Measurements from ENCODE around the gene ABCA4. TPM values are rescaled to one million over a fixed set of nuclear protein-coding genes. Genes with fewer than 3 reads are reported as not detected.

The ABCA4 gene
- total RNA-seq, 1 donor from 2014 or later = 1.2 TPM

DNA sequence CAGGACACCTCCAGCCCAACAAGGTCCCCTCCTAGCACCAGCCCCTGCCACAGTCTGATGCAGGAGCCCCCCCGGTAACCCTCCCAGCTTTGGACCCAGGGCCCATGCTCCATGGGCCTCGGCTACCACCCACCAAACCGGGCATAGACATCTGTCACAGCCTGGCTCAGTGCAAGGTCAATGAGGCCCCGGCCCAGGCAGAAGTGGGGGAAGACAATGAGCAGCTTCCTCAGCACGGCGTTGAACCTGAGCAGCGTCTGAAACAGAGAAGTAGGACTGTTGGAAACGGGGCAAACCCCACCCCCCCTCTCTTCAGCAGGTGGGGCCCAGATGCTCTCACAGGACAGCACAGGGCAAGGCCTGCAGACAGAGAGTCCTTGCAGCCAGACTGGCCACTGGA, 109.8 kb downstream of the ABCA4 start:
- Histone ChIP-seq H3K27ac (no peak overlapping the region), H3K9me3 (ENCODE audit: low read depth) (no peaks in the 10 kb centered on the region), H3F3A (ENCODE audit: low read depth) (no peaks in the 10 kb centered on the region), H3K36me3 (no peaks in the 10 kb centered on the region), H4K20me1 (ENCODE audit: low read depth) (no peaks in the 10 kb centered on the region), H2AFZ (replicated peaks) (no peak overlapping the region), H3K79me2 (ENCODE audit: low read depth) (no peaks in the 10 kb centered on the region), H3K27me3 (peaks cover 6% of the 10 kb centered on the region), H3K4me3 (no peak overlapping the region), H3K9ac (no peak overlapping the region), H3K4me1 (peaks cover 12% of the 10 kb centered on the region), H3K4me2 (no peak overlapping the region)
- no peaks in the 10 kb centered on the region for H3K9me3 Mint-ChIP-seq
- H3K4me3 Mint-ChIP-seq = no peak overlapping the region
- H3K27me3 Mint-ChIP-seq (ENCODE audit: insufficient read depth, low read depth) = peaks cover 2% of the 10 kb centered on the region
- no peak for DNase-seq (ENCODE audit: low spot score)
- H3K4me1 Mint-ChIP-seq = peaks cover 19% of the 10 kb centered on the region
- H3K36me3 Mint-ChIP-seq = no peaks in the 10 kb centered on the region
- H3K27ac Mint-ChIP-seq = no peak overlapping the region
- TF ChIP-seq, protein P1, sequence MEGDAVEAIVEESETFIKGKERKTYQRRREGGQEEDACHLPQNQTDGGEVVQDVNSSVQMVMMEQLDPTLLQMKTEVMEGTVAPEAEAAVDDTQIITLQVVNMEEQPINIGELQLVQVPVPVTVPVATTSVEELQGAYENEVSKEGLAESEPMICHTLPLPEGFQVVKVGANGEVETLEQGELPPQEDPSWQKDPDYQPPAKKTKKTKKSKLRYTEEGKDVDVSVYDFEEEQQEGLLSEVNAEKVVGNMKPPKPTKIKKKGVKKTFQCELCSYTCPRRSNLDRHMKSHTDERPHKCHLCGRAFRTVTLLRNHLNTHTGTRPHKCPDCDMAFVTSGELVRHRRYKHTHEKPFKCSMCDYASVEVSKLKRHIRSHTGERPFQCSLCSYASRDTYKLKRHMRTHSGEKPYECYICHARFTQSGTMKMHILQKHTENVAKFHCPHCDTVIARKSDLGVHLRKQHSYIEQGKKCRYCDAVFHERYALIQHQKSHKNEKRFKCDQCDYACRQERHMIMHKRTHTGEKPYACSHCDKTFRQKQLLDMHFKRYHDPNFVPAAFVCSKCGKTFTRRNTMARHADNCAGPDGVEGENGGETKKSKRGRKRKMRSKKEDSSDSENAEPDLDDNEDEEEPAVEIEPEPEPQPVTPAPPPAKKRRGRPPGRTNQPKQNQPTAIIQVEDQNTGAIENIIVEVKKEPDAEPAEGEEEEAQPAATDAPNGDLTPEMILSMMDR (IDR thresholded peaks at IDR 0.05) = no peak
- no peak for TF ChIP-seq EZH2 (IDR thresholded peaks at IDR 0.05)
- TF ChIP-seq EZH2phosphoT487 (IDR thresholded peaks at IDR 0.05) = no peak

DNA sequence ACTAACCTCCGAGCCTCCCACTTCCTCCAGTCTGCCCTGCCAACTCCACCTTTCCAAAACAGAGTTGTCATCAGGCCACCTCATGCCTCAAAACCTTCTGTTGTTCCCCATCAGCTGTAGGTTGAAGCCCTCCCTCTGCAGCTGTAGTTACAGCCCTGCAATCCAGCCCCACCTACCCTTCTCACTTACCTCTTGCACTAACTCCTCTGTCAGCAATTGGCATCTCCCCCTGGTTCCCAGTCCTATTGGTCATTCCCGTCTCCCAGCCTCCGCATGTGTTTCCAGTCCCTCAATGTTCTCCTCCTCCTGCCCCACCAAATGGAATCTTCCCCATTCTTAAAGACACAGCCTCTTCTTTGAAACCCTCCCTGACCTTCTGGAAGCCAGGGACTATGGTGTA, 111.6 kb downstream of the ABCA4 start:
- no peaks in the 10 kb centered on the region for H3K36me3 ChIP-seq
- no peak overlapping the region for H3K4me3 ChIP-seq
- peaks cover 12% of the 10 kb centered on the region for H3K4me1 ChIP-seq
- no peak overlapping the region for H3K9ac ChIP-seq
- Mint-ChIP-seq H3K9me3 (no peaks in the 10 kb centered on the region), H3K27me3 (ENCODE audit: insufficient read depth, low read depth) (peaks cover 2% of the 10 kb centered on the region), H3K4me3 (no peak overlapping the region), H3K4me1 (peaks cover 19% of the 10 kb centered on the region), H3K27ac (no peak overlapping the region), H3K36me3 (no peaks in the 10 kb centered on the region)
- no peaks in the 10 kb centered on the region for H4K20me1 ChIP-seq (ENCODE audit: low read depth)
- no peak for TF ChIP-seq EZH2phosphoT487 (IDR thresholded peaks at IDR 0.05)
- TF ChIP-seq, protein P1 (IDR thresholded peaks at IDR 0.05) = no peak
- no peak for TF ChIP-seq EZH2 (IDR thresholded peaks at IDR 0.05)
- no peak overlapping the region for H3K4me2 ChIP-seq
- no peaks in the 10 kb centered on the region for H3F3A ChIP-seq (ENCODE audit: low read depth)
- H3K79me2 ChIP-seq (ENCODE audit: low read depth) = no peaks in the 10 kb centered on the region
- peaks cover 6% of the 10 kb centered on the region for H3K27me3 ChIP-seq
- H2AFZ ChIP-seq (replicated peaks) = no peak overlapping the region
- no peak overlapping the region for H3K27ac ChIP-seq
- no peaks in the 10 kb centered on the region for H3K9me3 ChIP-seq (ENCODE audit: low read depth)
- no peak for DNase-seq (ENCODE audit: low spot score)

DNA sequence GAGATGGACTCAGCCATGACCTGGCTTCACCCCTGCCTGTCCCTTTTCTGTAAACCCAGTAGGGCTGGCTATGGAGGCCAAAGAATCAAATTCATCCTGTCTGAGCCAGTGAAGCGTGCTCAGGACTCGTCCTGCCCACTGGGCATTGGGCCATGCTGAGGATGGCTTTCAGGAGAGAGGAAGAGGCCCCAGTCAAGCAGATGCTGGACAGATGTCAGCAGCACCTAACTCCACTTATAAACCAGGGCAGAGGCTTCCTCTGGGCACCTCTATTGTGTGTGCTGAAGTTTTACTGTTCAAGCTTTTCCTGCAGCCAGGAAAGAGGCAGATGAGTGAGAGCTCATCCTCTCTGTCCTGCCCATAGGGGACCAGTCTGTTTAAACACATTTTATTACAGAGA, 114.3 kb downstream of the ABCA4 start:
- Histone ChIP-seq H3K9me3 (ENCODE audit: low read depth) (no peaks in the 10 kb centered on the region), H2AFZ (replicated peaks) (no peak overlapping the region), H3K27me3 (no peaks in the 10 kb centered on the region), H3K4me2 (no peak overlapping the region), H3K4me1 (no peaks in the 10 kb centered on the region), H3F3A (ENCODE audit: low read depth) (no peaks in the 10 kb centered on the region), H3K79me2 (ENCODE audit: low read depth) (no peaks in the 10 kb centered on the region), H3K27ac (no peak overlapping the region), H3K36me3 (no peaks in the 10 kb centered on the region), H4K20me1 (ENCODE audit: low read depth) (no peaks in the 10 kb centered on the region), H3K9ac (no peak overlapping the region), H3K4me3 (no peak overlapping the region)
- Mint-ChIP-seq H3K4me1 (no peaks in the 10 kb centered on the region), H3K27ac (no peak overlapping the region), H3K27me3 (ENCODE audit: insufficient read depth, low read depth) (no peaks in the 10 kb centered on the region), H3K36me3 (no peaks in the 10 kb centered on the region), H3K9me3 (no peaks in the 10 kb centered on the region), H3K4me3 (no peak overlapping the region)
- no peak for TF ChIP-seq EZH2phosphoT487 (IDR thresholded peaks at IDR 0.05)
- no peak for TF ChIP-seq EZH2 (IDR thresholded peaks at IDR 0.05)
- TF ChIP-seq, protein P1 (IDR thresholded peaks at IDR 0.05) = no peak
- DNase-seq (ENCODE audit: low spot score) = no peak

Measured in neural progenitor cell (in vitro differentiated cells).